ENCODE results near the gene SMCO3.
"Not testable (repeated sequence)": the region's sequence is repeated elsewhere in the genome, so short reads cannot be mapped to it uniquely, and the experiment has no call there.

The SMCO3 gene

DNA sequence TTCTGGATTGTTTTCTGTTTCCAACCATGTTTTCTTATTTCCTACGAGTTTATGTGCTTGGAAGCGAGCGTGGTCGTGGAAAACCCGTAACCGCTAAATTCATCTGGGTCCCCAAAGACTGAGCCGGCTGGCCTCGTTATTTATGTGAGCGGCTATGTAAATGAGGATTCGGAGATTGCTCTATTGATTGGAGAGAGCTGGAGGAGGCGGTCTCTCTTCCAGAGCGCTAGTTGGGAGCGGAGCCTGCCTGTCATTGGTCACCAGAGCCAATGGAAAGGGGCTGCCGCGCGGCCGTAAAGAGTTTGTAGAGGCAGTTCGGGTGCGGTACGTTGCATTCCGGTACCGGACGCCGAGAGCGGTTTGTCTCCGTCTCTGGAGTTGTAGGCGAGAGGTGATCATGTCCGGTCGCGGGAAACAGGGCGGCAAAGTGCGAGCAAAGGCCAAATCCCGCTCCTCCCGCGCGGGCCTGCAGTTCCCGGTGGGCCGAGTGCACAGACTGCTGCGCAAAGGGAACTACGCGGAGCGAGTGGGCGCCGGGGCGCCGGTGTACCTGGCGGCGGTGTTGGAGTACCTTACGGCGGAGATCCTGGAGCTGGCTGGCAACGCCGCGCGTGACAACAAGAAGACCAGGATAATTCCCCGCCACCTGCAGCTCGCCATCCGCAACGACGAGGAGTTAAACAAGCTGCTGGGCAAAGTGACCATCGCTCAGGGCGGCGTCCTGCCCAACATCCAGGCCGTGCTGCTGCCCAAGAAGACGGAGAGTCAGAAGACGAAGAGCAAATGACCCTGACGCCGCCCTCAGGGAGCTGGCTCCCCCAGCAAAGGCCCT, 39.7 kb downstream of the SMCO3 start:
- peak; percentile 89 for DNase-seq

DNA sequence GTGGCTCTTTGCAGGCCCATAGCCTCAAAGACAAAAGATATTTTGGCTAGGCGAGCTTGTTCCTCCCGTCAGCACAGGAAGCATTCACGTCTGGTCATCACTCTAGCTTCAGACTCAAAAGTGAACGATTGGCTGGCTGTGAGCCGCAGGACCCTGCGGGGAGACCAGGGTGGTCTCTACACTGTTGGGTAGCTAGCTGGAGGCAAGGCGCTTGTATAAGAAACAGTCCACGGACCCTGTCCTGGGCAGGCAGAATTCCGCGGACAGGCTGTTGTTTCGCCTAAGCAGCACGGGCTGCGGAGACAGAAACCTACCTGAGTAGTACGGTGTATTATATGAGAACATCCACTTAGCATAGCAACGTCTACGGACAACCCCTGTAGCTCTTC, 40.3 kb downstream of the SMCO3 start:
- no peak for DNase-seq

DNA sequence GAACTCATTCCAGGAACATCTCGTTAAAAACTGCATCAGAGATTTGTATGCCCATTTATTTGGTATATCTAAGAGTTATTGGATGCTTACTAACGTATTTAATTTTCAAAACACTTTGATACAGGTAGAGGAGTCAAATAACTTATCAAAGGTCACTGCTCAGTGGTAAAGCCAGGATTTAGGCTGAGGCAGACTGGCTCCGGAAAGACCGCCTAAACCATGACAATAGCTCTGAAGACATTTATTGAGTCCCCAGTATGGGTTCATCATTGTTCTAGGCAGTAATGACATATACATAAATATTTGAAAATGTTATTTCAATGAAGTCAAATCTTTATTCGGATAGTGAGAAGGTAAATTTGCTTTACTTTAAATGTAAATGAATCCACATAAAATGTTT, 41.0 kb downstream of the SMCO3 start:
- no peak for DNase-seq

DNA sequence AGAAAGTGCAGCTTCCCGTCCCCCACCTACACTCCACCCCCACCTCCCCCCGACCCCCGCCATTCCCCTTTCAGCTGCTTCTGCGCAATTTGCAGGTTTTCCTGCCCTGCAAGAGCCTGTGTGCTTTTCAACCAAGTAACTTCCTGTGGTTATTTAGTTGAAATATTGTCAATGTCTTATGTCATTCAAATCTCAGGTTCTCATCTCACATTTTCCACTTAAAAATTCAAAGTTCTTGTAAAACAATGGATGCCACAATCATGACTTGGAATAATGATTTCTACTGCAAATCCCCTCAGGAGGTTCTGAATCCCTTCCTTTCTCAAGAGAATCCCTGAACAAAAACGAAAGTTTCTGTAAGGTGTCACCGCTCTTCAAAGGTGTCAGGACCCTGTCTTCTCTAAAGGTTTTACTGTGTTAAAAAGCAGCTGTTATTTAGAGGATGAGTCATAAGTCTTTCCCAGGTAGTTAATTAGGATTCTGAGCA, 42.3 kb downstream of the SMCO3 start:
- no peak for DNase-seq

DNA sequence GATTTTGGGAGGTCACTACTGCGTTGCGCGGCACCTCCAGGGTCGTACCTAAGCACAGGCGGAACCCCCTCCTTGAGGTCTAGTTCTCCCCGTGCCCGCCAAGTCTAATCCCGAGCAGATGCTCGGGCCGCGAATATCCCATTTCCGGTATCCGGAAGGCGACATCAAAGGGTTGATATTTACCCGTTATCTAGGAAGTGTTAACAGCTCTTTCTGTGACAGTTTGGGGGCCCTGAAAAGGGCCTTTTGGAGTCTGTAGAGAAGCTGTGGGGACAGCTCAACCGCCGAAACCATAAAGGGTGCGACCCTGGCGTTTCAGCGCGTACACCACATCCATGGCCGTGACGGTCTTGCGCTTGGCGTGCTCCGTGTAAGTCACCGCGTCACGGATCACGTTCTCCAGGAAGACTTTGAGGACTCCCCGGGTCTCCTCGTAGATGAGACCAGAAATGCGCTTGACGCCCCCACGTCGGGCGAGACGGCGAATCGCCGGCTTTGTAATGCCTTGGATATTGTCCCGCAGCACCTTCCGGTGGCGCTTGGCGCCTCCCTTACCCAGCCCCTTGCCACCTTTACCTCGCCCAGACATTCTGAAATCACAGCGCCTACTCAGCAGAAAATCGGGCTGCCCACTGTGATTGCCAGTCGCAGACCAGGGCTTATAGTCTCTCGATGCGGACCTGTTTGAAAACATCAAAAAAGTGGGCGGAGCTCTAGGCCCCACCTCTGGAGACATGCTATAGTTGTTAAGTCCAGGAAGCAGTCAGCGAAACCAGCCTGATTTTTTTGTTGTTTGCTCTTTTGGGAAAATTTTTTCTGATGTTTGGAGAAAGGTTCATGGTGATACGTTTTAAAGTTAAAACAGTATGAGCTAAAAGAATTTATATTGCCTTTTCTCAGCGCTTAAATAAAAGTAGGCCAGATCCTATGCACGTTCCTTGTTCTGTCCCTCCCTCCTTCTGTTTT, 43.2 kb downstream of the SMCO3 start:
- DNase-seq: peak; percentile 87

DNA sequence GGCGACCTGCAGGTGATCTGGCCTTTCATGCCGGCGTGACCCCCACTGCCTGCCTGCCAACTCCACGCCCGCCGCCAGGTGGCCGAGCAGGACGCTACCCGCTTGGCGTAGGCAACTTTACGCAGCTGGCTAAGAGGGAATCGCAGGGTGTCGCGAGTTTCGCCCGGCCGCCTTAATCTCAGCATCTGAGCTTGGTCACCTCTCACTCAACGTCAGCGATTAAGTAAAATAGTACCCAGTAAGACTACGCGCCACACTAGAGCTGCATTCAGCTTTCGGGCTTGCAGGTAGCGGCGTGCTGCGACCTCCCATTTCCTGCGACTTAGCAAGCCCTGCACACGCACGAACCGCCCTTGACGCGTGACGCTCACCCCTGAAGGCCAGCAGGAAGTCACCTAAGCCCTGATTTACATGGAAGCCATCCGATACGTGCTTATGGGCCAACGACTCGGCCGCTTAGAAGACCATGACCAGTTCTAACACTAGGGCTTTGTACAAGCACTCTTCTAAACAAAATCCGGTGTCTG, 44.0 kb downstream of the SMCO3 start:
- DNase-seq: peak; percentile 75

DNA sequence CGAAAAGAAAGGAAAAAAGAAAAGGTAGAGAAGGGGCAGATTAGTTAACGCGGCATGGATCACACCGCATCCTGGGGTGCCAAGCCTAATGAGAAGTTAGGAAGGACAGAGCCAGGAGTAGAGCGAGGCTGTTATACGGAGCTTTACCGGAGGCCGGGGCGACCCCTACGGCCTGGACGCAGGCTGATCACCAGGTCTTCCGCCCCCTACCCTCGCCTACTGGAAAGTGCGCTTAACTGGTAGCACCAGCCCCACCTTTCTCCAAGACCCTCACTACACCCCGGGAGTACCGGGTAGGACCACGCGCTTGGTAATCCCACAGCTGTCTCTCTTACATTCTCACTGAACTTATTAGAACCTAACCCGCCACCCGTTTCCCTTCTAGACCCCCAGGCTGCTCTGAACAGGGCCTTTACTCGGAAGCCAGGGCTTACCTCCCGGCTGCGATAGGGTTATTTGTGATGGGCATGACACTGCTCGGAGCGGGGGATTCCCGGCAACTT, 44.5 kb downstream of the SMCO3 start:
- DNase-seq: no peak

DNA sequence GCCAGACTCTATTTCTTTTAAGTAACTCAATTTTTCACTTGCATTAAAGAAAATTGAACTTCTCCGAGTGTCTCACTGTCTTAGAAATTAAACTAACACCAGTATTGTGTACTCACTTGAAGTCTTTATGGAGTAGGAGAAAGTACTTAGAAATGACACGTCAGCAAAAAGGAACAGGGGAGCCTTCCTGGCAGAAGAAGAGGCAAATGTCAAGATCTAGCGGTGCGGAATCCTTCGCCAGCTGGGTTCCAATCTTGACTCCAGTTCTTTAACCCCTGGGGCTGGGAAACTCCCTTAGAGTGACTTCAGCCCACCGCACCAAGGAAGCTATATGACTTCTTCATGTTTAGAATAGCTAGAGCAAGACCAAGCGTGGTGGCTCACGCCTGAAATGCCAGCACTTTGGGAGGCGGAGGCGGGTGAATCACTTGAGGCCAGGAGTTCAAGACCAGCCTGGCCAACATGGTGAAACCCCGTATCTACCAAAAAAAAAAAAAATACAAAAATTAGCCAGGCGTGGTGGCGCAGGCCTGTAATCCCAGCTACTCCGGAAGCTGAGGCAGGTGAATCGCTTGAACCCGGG, 45.1 kb downstream of the SMCO3 start:
- DNase-seq: no peak

DNA sequence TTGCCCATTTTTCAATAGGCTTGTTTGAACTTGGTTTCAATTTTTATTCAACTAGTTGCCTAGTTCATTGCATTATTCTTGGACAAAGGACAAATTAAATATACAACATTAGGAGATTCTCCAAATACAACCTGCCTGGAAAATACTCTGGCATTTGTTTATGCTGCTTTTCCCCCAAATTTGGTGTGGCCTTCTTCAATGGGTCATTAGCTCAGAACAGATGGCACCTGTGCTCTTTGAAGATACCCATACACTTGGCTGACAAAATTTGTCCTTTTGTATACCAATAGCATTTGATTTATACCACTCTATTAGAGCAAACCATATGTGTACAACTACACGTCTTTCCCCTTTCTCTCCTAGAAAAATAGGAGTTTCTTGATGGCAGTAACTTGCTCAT, 46.4 kb downstream of the SMCO3 start:
- DNase-seq: no peak

DNA sequence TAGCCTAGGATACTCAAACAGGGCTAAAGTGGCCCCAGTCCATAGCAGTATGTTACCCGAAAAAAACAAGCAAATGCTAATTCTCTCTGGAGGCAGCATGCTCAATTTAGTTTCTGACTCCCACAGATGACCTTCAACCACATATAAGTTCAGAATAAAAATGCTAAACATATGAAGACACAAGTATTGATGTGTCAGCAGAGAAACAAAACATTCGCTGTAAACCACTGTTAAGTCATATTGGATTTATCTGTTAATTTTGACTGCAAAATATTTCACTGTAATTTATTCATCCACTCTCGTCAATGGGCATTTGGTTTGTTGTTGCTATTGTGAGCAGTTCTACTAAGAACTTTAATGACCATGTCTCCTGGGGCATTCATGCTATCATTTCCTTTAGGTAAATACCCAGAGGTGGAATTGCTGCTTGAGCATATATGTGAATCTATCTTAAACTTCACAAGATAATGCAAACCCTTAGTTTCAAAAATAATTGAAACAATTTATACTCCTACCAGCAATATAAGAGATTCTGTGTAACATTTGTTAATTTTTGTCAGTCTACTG, 47.2 kb downstream of the SMCO3 start:
- DNase-seq: no peak

DNA sequence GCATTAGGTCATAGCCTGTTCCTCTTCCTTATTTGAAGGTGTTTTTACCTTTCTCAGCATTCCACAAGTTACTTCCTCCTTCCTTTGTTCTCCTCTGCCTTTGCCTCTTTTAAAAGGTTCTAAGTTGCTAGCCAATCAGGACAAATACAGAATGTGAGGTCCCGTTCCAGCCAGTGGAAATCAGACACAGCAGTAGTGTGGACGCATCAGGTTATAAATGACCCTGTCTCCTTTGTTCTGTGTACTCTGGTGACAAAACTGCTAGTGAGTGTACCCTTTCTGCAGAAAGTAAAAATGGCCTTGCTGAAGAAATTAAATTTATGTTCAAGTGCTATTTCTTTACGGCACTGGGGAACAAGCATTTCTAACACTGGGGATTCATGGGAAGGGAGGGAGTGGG, 48.0 kb downstream of the SMCO3 start:
- DNase-seq: not testable (repeated sequence)

DNA sequence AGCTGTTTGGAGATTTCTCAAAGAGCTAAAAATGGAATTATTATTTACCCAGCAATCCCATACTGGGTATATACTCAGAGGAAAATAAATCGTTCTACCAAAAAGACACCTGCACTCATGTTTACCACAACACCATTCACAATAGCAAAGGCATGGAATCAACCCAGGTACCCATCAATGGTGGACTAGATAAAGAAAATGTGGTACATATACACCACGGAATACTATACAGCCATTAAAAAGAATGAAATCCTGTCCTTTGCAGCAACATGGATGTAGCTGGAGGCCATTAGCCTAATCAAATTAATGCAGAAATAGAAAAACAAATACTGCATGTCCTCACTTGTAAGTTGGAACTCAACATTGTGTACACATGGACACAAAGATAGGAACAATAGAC, 48.6 kb downstream of the SMCO3 start:
- DNase-seq: no peak

DNA sequence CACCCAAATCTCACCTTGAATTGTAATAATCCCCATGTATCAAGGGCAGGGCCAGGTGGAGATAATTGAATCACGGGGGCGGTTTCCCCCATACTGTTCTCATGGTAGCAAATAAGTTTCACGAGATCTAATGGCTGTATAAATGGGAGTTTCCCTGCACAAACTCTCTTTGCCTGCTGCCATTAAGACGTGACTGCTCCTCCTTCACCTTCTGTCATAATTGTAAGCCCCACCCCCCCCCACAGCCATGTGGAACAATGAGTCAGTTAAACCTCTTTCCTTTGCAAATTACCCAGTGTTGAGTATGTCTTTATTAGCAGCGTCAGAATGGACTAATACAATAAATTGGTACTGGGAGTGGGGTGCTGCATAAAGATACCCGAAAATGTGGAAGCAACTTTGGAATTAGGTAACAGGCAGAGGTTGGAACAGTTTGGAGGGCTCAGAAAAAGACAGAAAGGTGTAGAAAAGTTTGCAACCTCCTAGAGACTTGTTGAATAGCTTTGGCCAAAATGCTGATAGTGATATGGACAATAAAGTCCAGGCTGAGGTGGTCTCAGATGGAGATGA, 54.2 kb downstream of the SMCO3 start:
- not testable (repeated sequence) for DNase-seq

DNA sequence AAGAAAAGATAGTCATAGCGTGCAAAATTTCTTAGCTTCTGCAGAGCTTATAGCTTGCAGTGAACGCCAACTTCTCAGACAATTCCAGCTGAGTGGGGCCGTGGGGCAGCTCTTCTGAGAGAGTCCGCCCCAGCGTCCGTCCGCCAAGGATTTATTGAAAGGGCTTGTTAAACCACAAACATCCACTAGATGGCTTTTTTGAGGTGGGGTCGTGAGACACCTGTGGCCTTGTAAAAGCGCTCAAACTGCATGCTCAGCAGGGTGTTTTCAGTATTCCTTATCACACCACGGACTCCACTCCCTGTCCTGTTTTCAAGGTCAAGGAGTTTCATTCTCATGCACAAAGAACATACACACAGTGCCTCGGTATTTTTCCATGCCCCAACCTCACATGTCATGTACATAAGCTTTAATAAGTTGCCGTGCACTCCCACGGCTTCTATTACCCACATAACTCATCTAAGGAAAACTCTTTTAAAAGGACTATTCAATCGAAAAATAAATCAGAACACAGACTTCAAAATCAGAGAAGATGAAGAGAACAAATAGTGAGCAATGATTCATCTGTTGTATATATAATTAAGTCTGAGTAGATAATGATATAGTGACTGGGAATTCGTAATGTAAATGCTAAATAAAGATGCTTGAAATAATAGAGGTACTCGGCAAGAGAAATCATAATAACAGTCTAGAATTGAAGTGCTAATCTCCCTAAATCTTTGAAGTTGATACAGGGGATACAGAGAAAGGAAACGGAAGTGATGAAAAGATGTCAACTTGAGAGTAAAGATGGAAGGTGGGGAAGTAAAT, 57.4 kb downstream of the SMCO3 start:
- no peak for DNase-seq
